IMR-90 (cell line): Measurements from ENCODE around the gene RNF138.

Experiments used
- BHLHE40 ChIP-seq: fragments of 150-350 bp; IDR thresholded peaks from 2 replicates; pipeline ENCODE4 v1.6.1; 2016; ENCODE audit warnings: mild to moderate bottlenecking, low read depth, low read length
- CEBPB ChIP-seq: IDR thresholded peaks from 2 replicates; pipeline ENCODE4 v1.6.1; 2012; ENCODE audit warnings: low read depth, low read length, improper control_type of control experiment
- MXI1 ChIP-seq: IDR thresholded peaks from 2 replicates; pipeline ENCODE4 v1.6.1; 2012; ENCODE audit warnings: low read depth, mild to moderate bottlenecking, low read length, moderate library complexity, borderline replicate concordance
- POLR2A ChIP-seq: IDR thresholded peaks from 2 replicates; pipeline ENCODE4 v1.6.1; 2012; ENCODE audit warnings: mild to moderate bottlenecking, low read depth, low read length
- TF ChIP-seq, protein P1 (sequence below): conservative IDR thresholded peaks from 2 replicates; pipeline ENCODE4 v1.5.1; 2012; ENCODE audit warnings: mild to moderate bottlenecking, low read depth, low read length, improper control_type of control experiment
- TF ChIP-seq, protein P2 (sequence below): fragments of 150-350 bp; IDR thresholded peaks from 2 replicates; pipeline ENCODE4 v1.6.1; 2016; ENCODE audit warnings: low read depth, mild to moderate bottlenecking, low read length, moderate library complexity, borderline replicate concordance

DNA sequence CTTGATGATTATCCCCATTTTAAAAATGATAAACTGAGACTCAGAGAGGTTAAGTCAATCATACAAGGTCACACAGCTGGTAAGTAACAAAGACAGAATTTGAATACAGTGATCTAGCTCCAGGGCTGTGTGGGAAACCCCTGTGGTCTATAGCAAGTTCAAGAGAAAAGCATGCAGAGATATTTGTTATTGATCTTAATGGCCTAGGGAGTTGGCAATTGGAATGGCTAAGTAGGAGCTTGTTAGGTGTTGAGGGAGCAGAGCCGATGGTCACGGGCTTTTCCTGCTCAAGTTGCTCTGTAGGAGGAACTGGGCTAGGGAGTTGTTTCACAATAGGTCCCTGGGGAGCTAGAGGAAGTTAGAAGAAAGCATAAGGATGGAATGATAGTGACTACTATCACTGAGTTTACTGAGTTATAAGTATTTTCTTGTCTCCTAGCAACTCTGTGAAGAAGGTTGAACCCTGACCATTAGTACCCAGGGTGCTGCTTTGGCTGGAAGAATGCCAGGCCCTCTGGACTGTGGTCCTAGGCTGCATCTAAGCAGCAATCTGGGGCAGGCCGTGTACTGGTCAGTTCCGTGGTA, 43.1 kb upstream of the RNF138 start:
- no peak for TF ChIP-seq POLR2A
- TF ChIP-seq, protein P1, sequence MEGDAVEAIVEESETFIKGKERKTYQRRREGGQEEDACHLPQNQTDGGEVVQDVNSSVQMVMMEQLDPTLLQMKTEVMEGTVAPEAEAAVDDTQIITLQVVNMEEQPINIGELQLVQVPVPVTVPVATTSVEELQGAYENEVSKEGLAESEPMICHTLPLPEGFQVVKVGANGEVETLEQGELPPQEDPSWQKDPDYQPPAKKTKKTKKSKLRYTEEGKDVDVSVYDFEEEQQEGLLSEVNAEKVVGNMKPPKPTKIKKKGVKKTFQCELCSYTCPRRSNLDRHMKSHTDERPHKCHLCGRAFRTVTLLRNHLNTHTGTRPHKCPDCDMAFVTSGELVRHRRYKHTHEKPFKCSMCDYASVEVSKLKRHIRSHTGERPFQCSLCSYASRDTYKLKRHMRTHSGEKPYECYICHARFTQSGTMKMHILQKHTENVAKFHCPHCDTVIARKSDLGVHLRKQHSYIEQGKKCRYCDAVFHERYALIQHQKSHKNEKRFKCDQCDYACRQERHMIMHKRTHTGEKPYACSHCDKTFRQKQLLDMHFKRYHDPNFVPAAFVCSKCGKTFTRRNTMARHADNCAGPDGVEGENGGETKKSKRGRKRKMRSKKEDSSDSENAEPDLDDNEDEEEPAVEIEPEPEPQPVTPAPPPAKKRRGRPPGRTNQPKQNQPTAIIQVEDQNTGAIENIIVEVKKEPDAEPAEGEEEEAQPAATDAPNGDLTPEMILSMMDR, result no peak
- TF ChIP-seq CEBPB, result no peak
- TF ChIP-seq BHLHE40, result no peak
- TF ChIP-seq, protein P2, sequence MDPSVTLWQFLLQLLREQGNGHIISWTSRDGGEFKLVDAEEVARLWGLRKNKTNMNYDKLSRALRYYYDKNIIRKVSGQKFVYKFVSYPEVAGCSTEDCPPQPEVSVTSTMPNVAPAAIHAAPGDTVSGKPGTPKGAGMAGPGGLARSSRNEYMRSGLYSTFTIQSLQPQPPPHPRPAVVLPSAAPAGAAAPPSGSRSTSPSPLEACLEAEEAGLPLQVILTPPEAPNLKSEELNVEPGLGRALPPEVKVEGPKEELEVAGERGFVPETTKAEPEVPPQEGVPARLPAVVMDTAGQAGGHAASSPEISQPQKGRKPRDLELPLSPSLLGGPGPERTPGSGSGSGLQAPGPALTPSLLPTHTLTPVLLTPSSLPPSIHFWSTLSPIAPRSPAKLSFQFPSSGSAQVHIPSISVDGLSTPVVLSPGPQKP, result no peak
- TF ChIP-seq MXI1, result no peak
